ENCODE results near the gene CHRNA10. TPM values are rescaled to one million over a fixed set of nuclear protein-coding genes. Genes with fewer than 3 reads are reported as not detected.
A peak's percentile ranks its signal among the peaks of the same experiment; 100 is the strongest.

CHRNA10 gene
- polyA plus RNA-seq, 3 donors, result 0.73 TPM; not detected in 2

DNA sequence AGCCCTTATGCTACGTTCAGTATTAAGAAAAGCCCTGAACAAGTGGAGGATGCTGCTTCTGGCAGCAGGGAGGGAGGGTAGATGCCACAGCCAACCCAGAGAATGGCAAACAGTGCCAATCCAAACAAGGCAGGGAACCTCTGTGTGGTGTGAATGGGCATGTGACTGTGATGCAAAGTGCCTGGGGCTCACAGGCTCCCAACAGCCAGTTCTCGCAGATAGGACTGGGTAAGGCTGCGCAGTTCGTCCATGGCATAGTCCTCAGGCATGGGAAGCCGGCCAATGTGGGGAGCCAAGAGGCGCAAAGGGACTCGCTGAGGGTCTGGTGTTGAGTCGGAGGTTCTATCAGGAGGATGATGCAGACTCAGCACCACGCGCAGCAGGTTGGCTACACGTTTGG, 4.8 kb upstream of the CHRNA10 start:
- intact Hi-C loops (cut with micrococcal nuclease), result no loop called here
- Histone ChIP-seq H3K4me2 (replicated peaks; ENCODE audit: extremely low read depth, low read length, poor library complexity, severe bottlenecking) (no peak overlapping the region), H3K4me1 (ENCODE audit: control insufficient read depth in 1 of 2, insufficient read depth in 2 of 2, low read length in 2 of 2) (no peaks in the 10 kb centered on the region), H3K36me3 (replicated peaks in 1 of 2; ENCODE audit: control insufficient read depth in 1 of 2, insufficient read depth in 2 of 2, low read length in 2 of 2) (peaks cover 86 to 100% of the 10 kb centered on the region in 2 donors), H3K4me3 (replicated peaks in 1 of 3; ENCODE audit: low read depth in 2 of 3, low read length in 3 of 3) (no peak overlapping the region), H4K20me1 (ENCODE audit: insufficient read depth, low read length) (no peaks in the 10 kb centered on the region), H3K9me3 (replicated peaks in 1 of 2; ENCODE audit: control insufficient read depth in 1 of 2, insufficient read depth in 1 of 2, low read length in 2 of 2) (no peaks in the 10 kb centered on the region), H3K27me3 (ENCODE audit: control insufficient read depth in 2 of 2, insufficient read depth in 2 of 2, low read length in 2 of 2) (no peaks in the 10 kb centered on the region), H3K9ac (ENCODE audit: insufficient read depth, low read length, poor library complexity, severe bottlenecking) (no peak overlapping the region), H3K79me2 (ENCODE audit: insufficient read depth, low read length) (no peaks in the 10 kb centered on the region), H2AFZ (ENCODE audit: insufficient read depth, low read depth, low read length, poor library complexity, severe bottlenecking) (no peak overlapping the region), H3K27ac (ENCODE audit: low read depth in 1 of 2, low read length in 2 of 2) (peak overlapping the region in 1 of 2 donors; percentile 11)
- Mint-ChIP-seq H3K27me3 (ENCODE audit: low read depth in 3 of 3) (peaks cover 0 to 2% (median 0%) of the 10 kb centered on the region in 3 donors), H3K27ac (peak overlapping the region in 1 of 7 donors; percentile 51), H3K9me3 (no peaks in the 10 kb centered on the region), H3K36me3 (peaks cover 90 to 94% of the 10 kb centered on the region in 2 donors), H3K4me1 (no peaks in the 10 kb centered on the region), H3K4me3 (no peak overlapping the region)
- TF ChIP-seq, protein P1, sequence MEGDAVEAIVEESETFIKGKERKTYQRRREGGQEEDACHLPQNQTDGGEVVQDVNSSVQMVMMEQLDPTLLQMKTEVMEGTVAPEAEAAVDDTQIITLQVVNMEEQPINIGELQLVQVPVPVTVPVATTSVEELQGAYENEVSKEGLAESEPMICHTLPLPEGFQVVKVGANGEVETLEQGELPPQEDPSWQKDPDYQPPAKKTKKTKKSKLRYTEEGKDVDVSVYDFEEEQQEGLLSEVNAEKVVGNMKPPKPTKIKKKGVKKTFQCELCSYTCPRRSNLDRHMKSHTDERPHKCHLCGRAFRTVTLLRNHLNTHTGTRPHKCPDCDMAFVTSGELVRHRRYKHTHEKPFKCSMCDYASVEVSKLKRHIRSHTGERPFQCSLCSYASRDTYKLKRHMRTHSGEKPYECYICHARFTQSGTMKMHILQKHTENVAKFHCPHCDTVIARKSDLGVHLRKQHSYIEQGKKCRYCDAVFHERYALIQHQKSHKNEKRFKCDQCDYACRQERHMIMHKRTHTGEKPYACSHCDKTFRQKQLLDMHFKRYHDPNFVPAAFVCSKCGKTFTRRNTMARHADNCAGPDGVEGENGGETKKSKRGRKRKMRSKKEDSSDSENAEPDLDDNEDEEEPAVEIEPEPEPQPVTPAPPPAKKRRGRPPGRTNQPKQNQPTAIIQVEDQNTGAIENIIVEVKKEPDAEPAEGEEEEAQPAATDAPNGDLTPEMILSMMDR (IDR thresholded peaks at IDR 0.05), result no peak
- over 99% methylated on average over 11 of the region's 11 CpGs for WGBS (ENCODE audit: insufficient coverage)
- DNase-seq, result no peak

DNA sequence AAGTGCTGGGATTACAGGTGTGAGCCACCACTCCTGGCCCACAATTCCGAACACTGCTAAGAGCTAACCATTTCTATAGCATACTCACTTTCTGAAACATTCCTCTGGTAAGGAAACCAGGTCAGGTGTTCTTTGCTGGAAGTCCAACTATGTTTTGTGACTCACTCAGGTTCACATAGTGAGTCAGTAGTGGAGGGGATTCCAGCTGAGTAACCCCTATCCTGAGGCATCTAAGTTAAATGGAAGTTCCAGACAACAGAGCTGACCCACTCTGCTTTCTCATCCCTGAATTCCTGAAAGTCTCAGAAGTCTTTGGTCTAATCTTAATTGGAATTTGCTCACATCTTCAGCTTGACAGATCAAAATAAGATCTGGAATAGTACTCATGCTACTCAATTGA, 3.0 kb upstream of the CHRNA10 start:
- Histone ChIP-seq H3K27me3 (ENCODE audit: control insufficient read depth in 2 of 2, insufficient read depth in 2 of 2, low read length in 2 of 2) (no peaks in the 10 kb centered on the region), H3K4me3 (replicated peaks in 1 of 3; ENCODE audit: low read depth in 2 of 3, low read length in 3 of 3) (no peak overlapping the region), H3K36me3 (replicated peaks in 1 of 2; ENCODE audit: control insufficient read depth in 1 of 2, insufficient read depth in 2 of 2, low read length in 2 of 2) (peaks cover 77 to 100% of the 10 kb centered on the region in 2 donors), H3K4me1 (ENCODE audit: control insufficient read depth in 1 of 2, insufficient read depth in 2 of 2, low read length in 2 of 2) (no peaks in the 10 kb centered on the region), H2AFZ (ENCODE audit: insufficient read depth, low read depth, low read length, poor library complexity, severe bottlenecking) (no peak overlapping the region), H3K9me3 (replicated peaks in 1 of 2; ENCODE audit: control insufficient read depth in 1 of 2, insufficient read depth in 1 of 2, low read length in 2 of 2) (no peaks in the 10 kb centered on the region), H4K20me1 (ENCODE audit: insufficient read depth, low read length) (no peaks in the 10 kb centered on the region), H3K79me2 (ENCODE audit: insufficient read depth, low read length) (no peaks in the 10 kb centered on the region), H3K27ac (ENCODE audit: low read depth in 1 of 2, low read length in 2 of 2) (no peak overlapping the region), H3K4me2 (replicated peaks; ENCODE audit: extremely low read depth, low read length, poor library complexity, severe bottlenecking) (no peak overlapping the region), H3K9ac (ENCODE audit: insufficient read depth, low read length, poor library complexity, severe bottlenecking) (no peak overlapping the region)
- Mint-ChIP-seq H3K27me3 (ENCODE audit: low read depth in 3 of 3) (peaks cover 0 to 4% (median 0%) of the 10 kb centered on the region in 3 donors), H3K27ac (no peak overlapping the region), H3K4me3 (no peak overlapping the region), H3K4me1 (no peaks in the 10 kb centered on the region), H3K36me3 (peaks cover 92 to 93% of the 10 kb centered on the region in 2 donors), H3K9me3 (no peaks in the 10 kb centered on the region)
- peak in 1 of 3 donors; percentile 58 for DNase-seq
- TF ChIP-seq, protein P1 (IDR thresholded peaks at IDR 0.05), result no peak
- intact Hi-C loops (cut with micrococcal nuclease), result no loop called here
- WGBS (ENCODE audit: insufficient coverage), result 100% methylated on average over 1 of the region's 1 CpG
